ENCODE data around the gene SPAG16. TPM values are rescaled to one million over a fixed set of nuclear protein-coding genes. Genes with fewer than 3 reads are reported as not detected.

SPAG16 gene
- total and polyA plus RNA-seq, 2 donors (not counting 1 experiment from before 2014, with no cell fraction given), result 24.1 to 36.8 TPM

DNA sequence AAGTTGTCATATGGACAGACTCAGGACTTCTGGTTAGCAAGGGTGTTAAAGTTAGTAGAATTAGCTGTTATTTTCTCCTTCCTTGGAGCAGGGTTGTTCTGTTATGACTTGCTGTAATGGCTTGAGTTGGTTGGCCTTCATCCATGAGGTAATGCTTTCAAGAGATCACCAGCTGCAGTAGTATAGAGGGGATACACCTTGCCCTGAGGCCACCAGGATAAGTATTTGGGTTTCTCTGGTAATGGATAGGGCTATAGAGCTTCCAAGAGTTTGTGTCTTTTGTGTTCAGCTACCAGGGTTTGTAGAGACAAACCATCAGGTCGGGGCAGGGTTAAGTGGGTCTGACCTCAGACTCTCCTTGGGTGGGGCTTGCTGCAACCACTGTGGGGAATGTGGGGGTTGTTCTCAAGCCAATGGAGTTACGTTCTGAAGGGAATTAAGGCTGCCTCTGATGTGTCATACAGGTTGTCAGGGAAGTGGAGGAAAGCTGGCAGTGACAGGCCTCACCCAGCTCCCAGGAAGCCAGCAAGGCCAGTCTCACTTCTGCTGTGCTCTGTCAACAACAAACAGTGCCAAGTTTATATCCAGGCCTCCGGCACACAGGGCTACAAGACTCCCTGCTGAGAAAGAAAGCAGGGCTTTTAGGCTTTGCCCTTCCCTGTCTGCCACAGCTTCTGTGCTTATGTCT, 356.6 kb downstream of the SPAG16 start:
- Histone ChIP-seq H3K4me1 (ENCODE audit: control insufficient read depth, extremely low read depth, insufficient read depth, low read length) (no peaks in the 10 kb centered on the region), H3K36me3 (ENCODE audit: control insufficient read depth, insufficient read depth, low read length) (no peaks in the 10 kb centered on the region), H3K79me2 (ENCODE audit: control insufficient read depth, insufficient read depth, low read length) (no peaks in the 10 kb centered on the region), H3K9me3 (ENCODE audit: control insufficient read depth, insufficient read depth, low read depth, low read length) (no peaks in the 10 kb centered on the region), H3K9ac (ENCODE audit: insufficient read depth, low read length) (no peak overlapping the region), H3K27me3 (ENCODE audit: control insufficient read depth, insufficient read depth, low read length) (no peaks in the 10 kb centered on the region), H3K4me2 (ENCODE audit: extremely low read depth, insufficient read depth, low read length) (no peak overlapping the region), H2AFZ (ENCODE audit: low read length) (no peak overlapping the region), H3K27ac (ENCODE audit: insufficient read depth, low read length) (no peak overlapping the region), H4K20me1 (ENCODE audit: control insufficient read depth, extremely low read depth, insufficient read depth, low read length) (no peaks in the 10 kb centered on the region), H3K4me3 (replicated peaks in 1 of 4; ENCODE audit: control extremely low read depth in 1 of 4, insufficient read depth in 1 of 4, low read depth in 3 of 4, low read length in 4 of 4) (no peak overlapping the region)
- TF ChIP-seq, protein P1, sequence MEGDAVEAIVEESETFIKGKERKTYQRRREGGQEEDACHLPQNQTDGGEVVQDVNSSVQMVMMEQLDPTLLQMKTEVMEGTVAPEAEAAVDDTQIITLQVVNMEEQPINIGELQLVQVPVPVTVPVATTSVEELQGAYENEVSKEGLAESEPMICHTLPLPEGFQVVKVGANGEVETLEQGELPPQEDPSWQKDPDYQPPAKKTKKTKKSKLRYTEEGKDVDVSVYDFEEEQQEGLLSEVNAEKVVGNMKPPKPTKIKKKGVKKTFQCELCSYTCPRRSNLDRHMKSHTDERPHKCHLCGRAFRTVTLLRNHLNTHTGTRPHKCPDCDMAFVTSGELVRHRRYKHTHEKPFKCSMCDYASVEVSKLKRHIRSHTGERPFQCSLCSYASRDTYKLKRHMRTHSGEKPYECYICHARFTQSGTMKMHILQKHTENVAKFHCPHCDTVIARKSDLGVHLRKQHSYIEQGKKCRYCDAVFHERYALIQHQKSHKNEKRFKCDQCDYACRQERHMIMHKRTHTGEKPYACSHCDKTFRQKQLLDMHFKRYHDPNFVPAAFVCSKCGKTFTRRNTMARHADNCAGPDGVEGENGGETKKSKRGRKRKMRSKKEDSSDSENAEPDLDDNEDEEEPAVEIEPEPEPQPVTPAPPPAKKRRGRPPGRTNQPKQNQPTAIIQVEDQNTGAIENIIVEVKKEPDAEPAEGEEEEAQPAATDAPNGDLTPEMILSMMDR (conservative IDR thresholded peaks at IDR 0.05 in 1 of 2, IDR thresholded peaks at IDR 0.05 in 1 of 2; ENCODE audit: low read depth in 1 of 2, low read length in 2 of 2), result no peak
- no peak for TF ChIP-seq EZH2 (IDR thresholded peaks at IDR 0.05; ENCODE audit: low read length, missing control alignments)
- DNase-seq (ENCODE audit: low read depth in 2 of 2), result no peak

DNA sequence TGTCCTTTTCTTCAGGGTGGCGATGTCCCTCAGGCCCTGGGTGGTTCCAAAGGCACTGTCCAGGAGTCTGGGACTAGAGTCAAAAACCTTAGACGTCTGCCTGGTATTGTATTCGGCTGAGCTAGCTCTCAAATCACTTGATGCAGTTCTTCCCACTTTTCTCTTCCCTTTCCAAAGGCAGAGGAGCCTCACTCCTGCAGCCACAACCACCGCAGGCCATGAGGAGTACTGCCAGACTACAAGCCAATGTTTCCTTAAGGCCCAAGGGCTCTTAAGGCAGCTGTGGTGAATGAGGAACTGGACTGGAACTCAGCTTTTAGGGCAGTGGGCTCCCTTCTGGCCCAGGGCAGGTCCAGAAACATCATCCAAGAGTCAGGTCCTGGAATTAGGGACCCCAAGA, 360.7 kb downstream of the SPAG16 start:
- H2AFZ ChIP-seq (ENCODE audit: low read length), result no peak overlapping the region
- H3K4me2 ChIP-seq (ENCODE audit: extremely low read depth, insufficient read depth, low read length), result no peak overlapping the region
- H3K9ac ChIP-seq (ENCODE audit: insufficient read depth, low read length), result no peak overlapping the region
- no peaks in the 10 kb centered on the region for H3K36me3 ChIP-seq (ENCODE audit: control insufficient read depth, insufficient read depth, low read length)
- H3K27ac ChIP-seq (ENCODE audit: insufficient read depth, low read length), result no peak overlapping the region
- no peaks in the 10 kb centered on the region for H3K27me3 ChIP-seq (ENCODE audit: control insufficient read depth, insufficient read depth, low read length)
- no peaks in the 10 kb centered on the region for H3K9me3 ChIP-seq (ENCODE audit: control insufficient read depth, insufficient read depth, low read depth, low read length)
- no peak overlapping the region for H3K4me3 ChIP-seq (replicated peaks in 1 of 4; ENCODE audit: control extremely low read depth in 1 of 4, insufficient read depth in 1 of 4, low read depth in 3 of 4, low read length in 4 of 4)
- DNase-seq (ENCODE audit: low read depth in 2 of 2), result no peak
- H3K4me1 ChIP-seq (ENCODE audit: control insufficient read depth, extremely low read depth, insufficient read depth, low read length), result no peaks in the 10 kb centered on the region
- no peaks in the 10 kb centered on the region for H4K20me1 ChIP-seq (ENCODE audit: control insufficient read depth, extremely low read depth, insufficient read depth, low read length)
- no peak for TF ChIP-seq EZH2 (IDR thresholded peaks at IDR 0.05; ENCODE audit: low read length, missing control alignments)
- no peaks in the 10 kb centered on the region for H3K79me2 ChIP-seq (ENCODE audit: control insufficient read depth, insufficient read depth, low read length)

DNA sequence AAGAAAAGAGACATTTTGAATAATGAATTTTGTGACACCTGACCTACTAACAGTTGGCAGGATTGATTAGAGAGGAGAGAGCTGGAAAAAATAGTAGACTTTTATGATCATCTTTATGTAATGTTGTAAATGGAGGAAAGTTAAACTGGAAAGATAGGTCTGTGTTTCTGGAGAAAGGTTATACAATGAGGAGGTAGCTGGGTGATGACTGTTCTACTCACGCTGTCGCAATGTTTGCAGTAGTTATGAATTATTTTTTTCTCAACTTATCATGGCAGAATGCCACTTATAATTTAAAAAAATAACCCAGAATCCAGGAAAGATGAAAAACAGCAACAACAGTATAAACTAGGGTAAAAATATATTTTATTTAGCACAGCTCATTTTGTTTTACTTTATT, 364.9 kb downstream of the SPAG16 start:
- no peak for TF ChIP-seq EZH2 (IDR thresholded peaks at IDR 0.05; ENCODE audit: low read length, missing control alignments)
- TF ChIP-seq, protein P1 (conservative IDR thresholded peaks at IDR 0.05 in 1 of 2, IDR thresholded peaks at IDR 0.05 in 1 of 2; ENCODE audit: low read depth in 1 of 2, low read length in 2 of 2), result no peak
- Histone ChIP-seq H2AFZ (ENCODE audit: low read length) (no peak overlapping the region), H3K36me3 (ENCODE audit: control insufficient read depth, insufficient read depth, low read length) (no peaks in the 10 kb centered on the region), H3K27ac (ENCODE audit: insufficient read depth, low read length) (no peak overlapping the region), H3K27me3 (ENCODE audit: control insufficient read depth, insufficient read depth, low read length) (no peaks in the 10 kb centered on the region), H3K4me1 (ENCODE audit: control insufficient read depth, extremely low read depth, insufficient read depth, low read length) (no peaks in the 10 kb centered on the region), H3K4me2 (ENCODE audit: extremely low read depth, insufficient read depth, low read length) (no peak overlapping the region), H3K4me3 (replicated peaks in 1 of 4; ENCODE audit: control extremely low read depth in 1 of 4, insufficient read depth in 1 of 4, low read depth in 3 of 4, low read length in 4 of 4) (no peak overlapping the region), H3K79me2 (ENCODE audit: control insufficient read depth, insufficient read depth, low read length) (no peaks in the 10 kb centered on the region), H4K20me1 (ENCODE audit: control insufficient read depth, extremely low read depth, insufficient read depth, low read length) (no peaks in the 10 kb centered on the region), H3K9ac (ENCODE audit: insufficient read depth, low read length) (no peak overlapping the region), H3K9me3 (ENCODE audit: control insufficient read depth, insufficient read depth, low read depth, low read length) (no peaks in the 10 kb centered on the region)
- DNase-seq (ENCODE audit: low read depth in 2 of 2), result no peak

All from fibroblast of lung (primary cell).